DOHH2 (cell line): ENCODE measurements around the gene MMADHC.
A peak's percentile ranks its signal among the peaks of the same experiment; 100 is the strongest.

ENCODE experiments used
- H3F3A ChIP-seq: fragments of 200-600 bp; sonication (generic), shearing (Covaris generic); 2 replicates; pipeline ENCODE4 v1.6.0; 2016; ENCODE audit warnings: antibody characterized with exemption, mild to moderate bottlenecking; ENCODE audit not compliant: control insufficient read depth, insufficient read depth
- H3K27ac ChIP-seq: fragments of 200-600 bp; sonication (generic); 2 replicates; pipeline ENCODE4 v1.5.1; 2014; ENCODE audit warnings: low read depth, mild to moderate bottlenecking, low read length, moderate library complexity
- H3K27me3 ChIP-seq: fragments of 200-600 bp; sonication (generic); 2 replicates; pipeline ENCODE4 v1.6.1; 2014; ENCODE audit warnings: mild to moderate bottlenecking, low read length, mixed read lengths; ENCODE audit not compliant: control insufficient read depth
- H3K36me3 ChIP-seq: fragments of 200-600 bp; sonication (generic); 2 replicates; pipeline ENCODE4 v1.6.1; 2014; ENCODE audit warnings: mild to moderate bottlenecking, low read length, moderate library complexity, mixed read lengths; ENCODE audit not compliant: control insufficient read depth
- H3K4me1 ChIP-seq: fragments of 200-600 bp; sonication (generic); 2 replicates; pipeline ENCODE4 v1.6.1; 2014; ENCODE audit warnings: mild to moderate bottlenecking, low read length, mixed read lengths; ENCODE audit not compliant: control insufficient read depth
- H3K4me2 ChIP-seq: fragments of 200-600 bp; sonication (generic); 2 replicates; pipeline ENCODE4 v1.6.0; 2014; ENCODE audit warnings: mild to moderate bottlenecking, low read length, moderate library complexity
- H3K4me3 ChIP-seq: fragments of 200-600 bp; sonication (generic); 2 replicates; pipeline ENCODE4 v1.5.1; 2014; ENCODE audit warnings: mild to moderate bottlenecking, low read length, mixed read lengths
- H3K79me2 ChIP-seq: fragments of 200-600 bp; sonication (generic); 2 replicates; pipeline ENCODE4 v1.6.1; 2014; ENCODE audit warnings: mild to moderate bottlenecking, low read length, mixed read lengths; ENCODE audit not compliant: control insufficient read depth
- H3K9me2 ChIP-seq: fragments of 200-600 bp; sonication (generic); replicated peaks from 2 replicates; pipeline ENCODE4 v1.6.1; 2014; ENCODE audit warnings: mild to moderate bottlenecking, low read length, mixed read lengths; ENCODE audit not compliant: control insufficient read depth
- H3K9me3 ChIP-seq: fragments of 200-600 bp; sonication (generic); 2 replicates; pipeline ENCODE4 v1.6.1; 2014; ENCODE audit warnings: antibody characterized with exemption, low read length, mixed read lengths; ENCODE audit not compliant: control insufficient read depth, insufficient read depth
- H4K20me1 ChIP-seq: fragments of 200-600 bp; sonication (generic); 2 replicates; pipeline ENCODE4 v1.6.0; 2014; ENCODE audit warnings: low read depth, mild to moderate bottlenecking, antibody characterized with exemption, low read length, moderate library complexity; ENCODE audit not compliant: control insufficient read depth, insufficient read depth
- CTCF ChIP-seq: fragments of 200-600 bp; sonication (generic); IDR thresholded peaks from one replicate; pipeline ENCODE4 v1.5.1; 2014; ENCODE audit warnings: antibody characterized with exemption, mild to moderate bottlenecking, low read depth, low read length; ENCODE audit not compliant: poor library complexity, severe bottlenecking
- EZH2phosphoT487 ChIP-seq: fragments of 200-600 bp; sonication (generic); IDR thresholded peaks from 2 replicates; pipeline ENCODE4 v1.6.1; 2017; ENCODE audit warnings: borderline replicate concordance, mild to moderate bottlenecking, antibody characterized with exemption, low read length, moderate library complexity, mixed read lengths

MMADHC gene

GRCh38 chr2:149601141-149601796, 13.7 kb upstream of the MMADHC start:
- Histone ChIP-seq H4K20me1 (no peaks in the 10 kb centered on the region), H3K79me2 (no peaks in the 10 kb centered on the region), H3K9me2 (no peaks in the 10 kb centered on the region), H3K27ac (no peak overlapping the region), H3K4me3 (no peak overlapping the region), H3K4me2 (no peak overlapping the region), H3F3A (no peaks in the 10 kb centered on the region), H3K27me3 (peaks cover 6% of the 10 kb centered on the region), H3K36me3 (no peaks in the 10 kb centered on the region), H3K9me3 (no peaks in the 10 kb centered on the region; the same call in 1 of the 2 replicates), H3K4me1 (0 out of 2 replicates have a peak, but pooled peaks cover 3% of the 10 kb centered on the region)
- TF ChIP-seq EZH2phosphoT487, result no peak
- TF ChIP-seq CTCF, result no peak

- TF ChIP-seq EZH2phosphoT487 (no peak), CTCF (peak; percentile 74)
- H3K9me3 ChIP-seq, result no peaks in the 10 kb centered on the region; the same call in 1 of the 2 replicates
- no peaks in the 10 kb centered on the region for H3K36me3 ChIP-seq
- no peaks in the 10 kb centered on the region for H3K9me2 ChIP-seq
- H4K20me1 ChIP-seq, result no peaks in the 10 kb centered on the region
- no peak overlapping the region for H3K4me3 ChIP-seq
- H3K4me1 ChIP-seq, result 0 out of 2 replicates have a peak, but pooled peaks cover 3% of the 10 kb centered on the region
- H3K4me2 ChIP-seq, result peak overlapping the region; percentile 10; the same call in 1 of the 2 replicates
- H3K27me3 ChIP-seq, result peaks cover 6% of the 10 kb centered on the region
- H3F3A ChIP-seq, result no peaks in the 10 kb centered on the region
- H3K79me2 ChIP-seq, result no peaks in the 10 kb centered on the region
- H3K27ac ChIP-seq, result no peak overlapping the region
These were observed 10.2 kb upstream of the MMADHC start for GRCh38 chr2:149597668-149598326.

DNA sequence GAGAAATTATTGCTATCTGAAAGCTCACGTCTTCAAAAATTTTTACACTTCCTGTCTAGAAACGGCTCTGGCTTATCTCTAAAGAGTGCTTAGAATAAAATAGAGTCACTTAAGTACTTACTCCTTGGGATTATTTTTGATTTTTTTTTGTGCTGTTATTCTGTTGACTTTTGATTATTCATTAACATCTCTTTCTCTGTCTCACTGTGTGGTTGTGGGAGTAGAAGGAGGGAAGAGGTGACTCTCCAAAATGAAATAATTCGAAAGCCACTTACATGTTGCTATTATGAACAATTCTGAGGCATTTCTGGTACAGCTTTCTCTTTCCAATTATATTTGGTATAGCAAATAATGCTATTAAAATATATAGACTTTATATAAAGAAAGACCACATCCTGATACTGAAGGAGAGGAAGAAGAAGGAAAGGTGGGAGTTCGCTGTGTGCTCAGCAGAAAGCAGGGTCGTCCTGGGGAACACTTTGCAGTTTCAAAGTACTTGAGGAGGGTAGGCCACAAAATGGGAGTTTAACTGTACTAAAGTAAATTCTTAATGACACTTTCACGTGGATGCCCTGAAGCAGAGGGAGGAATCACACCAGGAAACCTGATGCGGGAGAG, 9.6 kb upstream of the MMADHC start:
- Histone ChIP-seq H3K4me2 (peak overlapping the region; percentile 10; the same call in 1 of the 2 replicates), H3K27me3 (peaks cover 6% of the 10 kb centered on the region), H4K20me1 (no peaks in the 10 kb centered on the region), H3K4me3 (no peak overlapping the region), H3F3A (no peaks in the 10 kb centered on the region), H3K9me3 (no peaks in the 10 kb centered on the region; the same call in 1 of the 2 replicates), H3K9me2 (no peaks in the 10 kb centered on the region), H3K27ac (no peak overlapping the region), H3K36me3 (no peaks in the 10 kb centered on the region), H3K4me1 (0 out of 2 replicates have a peak, but pooled peaks cover 3% of the 10 kb centered on the region), H3K79me2 (no peaks in the 10 kb centered on the region)
- TF ChIP-seq CTCF (no peak), EZH2phosphoT487 (no peak)
